ENCODE results near the gene RPN2.

The RPN2 gene

DNA sequence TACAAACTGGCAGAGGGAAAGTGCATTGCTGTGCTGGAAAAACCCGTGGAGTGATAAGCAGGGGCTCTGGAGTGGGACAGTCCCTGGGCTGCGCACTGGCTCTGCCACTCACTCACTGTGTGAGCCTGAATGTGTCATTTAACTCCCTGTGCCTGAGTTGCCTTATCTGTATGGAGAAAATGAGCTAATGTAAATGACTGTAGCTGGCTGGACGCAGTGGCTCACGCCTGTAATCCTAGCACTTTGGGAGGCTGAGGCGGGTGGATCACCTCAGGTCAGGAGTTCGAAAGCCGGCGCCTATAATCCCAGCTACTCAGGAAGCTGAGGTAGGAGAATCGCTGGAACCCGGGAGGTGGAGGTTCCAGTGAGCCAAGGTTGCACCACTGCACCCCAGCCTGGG lies 18.4 kb upstream of the RPN2 start:
- DNase-seq (ENCODE audit: low read depth, low spot score) = no peak
- no peak for TF ChIP-seq CTCF (IDR thresholded peaks at IDR 0.05; ENCODE audit: low read depth, low read length)
- in situ Hi-C loops (cut with HindIII; ENCODE audit: low sequenced_read_pairs) = no loop called here
- no peak overlapping the region for H3K4me3 ChIP-seq (ENCODE audit: low read depth, low read length)

GRCh38 chr20:37161830-37162549 lies 17.1 kb upstream of the RPN2 start:
- no peak for TF ChIP-seq CTCF (IDR thresholded peaks at IDR 0.05; ENCODE audit: low read depth, low read length)
- no peak for DNase-seq (ENCODE audit: low read depth, low spot score)
- H3K4me3 ChIP-seq (ENCODE audit: low read depth, low read length) = no peak overlapping the region
- in situ Hi-C loops (cut with HindIII; ENCODE audit: low sequenced_read_pairs) = no loop called here

GRCh38 chr20:37162646-37163045 lies 16.5 kb upstream of the RPN2 start:
- no peak for TF ChIP-seq CTCF (IDR thresholded peaks at IDR 0.05; ENCODE audit: low read depth, low read length)
- no peak overlapping the region for H3K4me3 ChIP-seq (ENCODE audit: low read depth, low read length)
- in situ Hi-C loops (cut with HindIII; ENCODE audit: low sequenced_read_pairs) = no loop called here
- DNase-seq (ENCODE audit: low read depth, low spot score) = no peak

DNA sequence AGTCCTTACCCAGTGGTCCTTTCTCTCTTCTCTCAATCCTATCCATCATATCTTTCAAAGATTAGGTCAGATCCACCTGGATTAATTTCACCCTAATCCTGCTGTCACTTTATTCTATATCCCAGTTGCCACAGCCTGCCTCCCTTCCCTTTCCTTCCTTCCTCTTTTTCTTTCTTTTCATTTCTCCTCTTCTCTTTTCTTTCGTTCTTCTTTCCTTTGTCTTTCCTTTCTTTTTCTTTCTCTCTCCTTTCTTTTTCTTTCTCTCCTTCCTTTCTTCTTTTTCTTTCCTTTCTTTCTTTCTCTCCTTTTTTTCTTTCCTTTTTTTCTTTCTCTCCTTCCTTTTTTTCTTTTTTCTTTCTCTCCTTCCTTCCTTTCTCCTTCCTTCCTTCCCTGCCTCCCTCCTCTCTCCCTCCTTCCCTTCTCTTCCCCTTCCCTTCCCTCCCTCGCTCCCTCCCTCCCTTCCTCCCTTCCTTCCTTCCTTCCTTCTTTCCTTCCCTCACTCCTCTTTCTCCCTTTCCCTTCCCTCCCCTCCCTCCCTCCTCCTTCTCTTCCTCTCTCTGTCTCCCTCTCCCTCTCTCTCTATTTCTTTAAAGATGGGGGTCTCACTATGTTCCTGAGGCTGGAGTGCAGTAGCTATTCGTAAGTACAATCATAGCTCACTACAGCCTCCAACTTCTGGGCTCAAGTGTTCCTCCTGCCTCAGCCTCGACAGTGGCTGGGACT lies 15.1 kb upstream of the RPN2 start:
- in situ Hi-C loops (cut with HindIII; ENCODE audit: low sequenced_read_pairs) = no loop called here
- DNase-seq (ENCODE audit: low read depth, low spot score) = no peak
- no peak overlapping the region for H3K4me3 ChIP-seq (ENCODE audit: low read depth, low read length)
- TF ChIP-seq CTCF (IDR thresholded peaks at IDR 0.05; ENCODE audit: low read depth, low read length) = no peak

GRCh38 chr20:37165031-37165430 lies 14.1 kb upstream of the RPN2 start:
- H3K4me3 ChIP-seq (ENCODE audit: low read depth, low read length) = no peak overlapping the region
- TF ChIP-seq CTCF (IDR thresholded peaks at IDR 0.05; ENCODE audit: low read depth, low read length) = no peak
- in situ Hi-C loops (cut with HindIII; ENCODE audit: low sequenced_read_pairs) = no loop called here
- DNase-seq (ENCODE audit: low read depth, low spot score) = no peak

- H3K4me3 ChIP-seq (ENCODE audit: low read depth, low read length) = no peak overlapping the region
- no peak for TF ChIP-seq CTCF (IDR thresholded peaks at IDR 0.05; ENCODE audit: low read depth, low read length)
- DNase-seq (ENCODE audit: low read depth, low spot score) = no peak
- in situ Hi-C loops (cut with HindIII; ENCODE audit: low sequenced_read_pairs) = no loop called here
Measured at GRCh38 chr20:37166867-37167266, 12.3 kb upstream of the RPN2 start.
